Activated naive CD4-positive, alpha-beta T cell treated with anti-CD3 and anti-CD28 coated beads for 36 hours (primary cell): ENCODE measurements around the gene DYNC1I1. TPM values are rescaled to one million over a fixed set of nuclear protein-coding genes. Genes with fewer than 3 reads are reported as not detected.

Experiments used
- CTCF ChIA-PET: fragments of 350-600 bp; sonication (Branson Sonifier 250); formaldehyde crosslinking; loops from one replicate; lab custom pipeline; 2021; ENCODE audit warnings: antibody characterized with exemption; lab: Charles Lee
- DNase-seq: peaks from one replicate; pipeline ENCODE4 v3.0.0-alpha.2; 2020
- H3K27ac Mint-ChIP-seq: one replicate; pipeline ENCODE4 v1.8.0; 2021; ENCODE audit warnings: mild to moderate bottlenecking, mixed read lengths
- H3K27me3 Mint-ChIP-seq: one replicate; pipeline ENCODE4 v1.8.0; 2021; ENCODE audit warnings: low read depth, mixed read lengths
- H3K36me3 Mint-ChIP-seq: one replicate; pipeline ENCODE4 v1.8.0; 2021; ENCODE audit warnings: low read depth, mixed read lengths
- H3K4me1 Mint-ChIP-seq: one replicate; pipeline ENCODE4 v1.8.0; 2021; ENCODE audit warnings: low read depth, mixed read lengths
- H3K4me3 Mint-ChIP-seq: one replicate; pipeline ENCODE4 v1.8.0; 2021; ENCODE audit warnings: mild to moderate bottlenecking, moderate library complexity, mixed read lengths
- H3K9me3 Mint-ChIP-seq: one replicate; pipeline ENCODE4 v1.8.0; 2021; ENCODE audit warnings: mixed read lengths
- intact Hi-C: fragments of 100-400 bp; cut with micrococcal nuclease; formaldehyde crosslinking; loops from one replicate; pipeline ENCODE4 v1.15.1; 2023
- total RNA-seq, 2 experiments: library from RNA; stranded (reverse); gene quantifications; one replicate each; pipeline ENCODE4 v1.2.3, GENCODE V29; 2021

DYNC1I1 gene
- total RNA-seq, 2 experiments from 2014 or later, result not detected

DNA sequence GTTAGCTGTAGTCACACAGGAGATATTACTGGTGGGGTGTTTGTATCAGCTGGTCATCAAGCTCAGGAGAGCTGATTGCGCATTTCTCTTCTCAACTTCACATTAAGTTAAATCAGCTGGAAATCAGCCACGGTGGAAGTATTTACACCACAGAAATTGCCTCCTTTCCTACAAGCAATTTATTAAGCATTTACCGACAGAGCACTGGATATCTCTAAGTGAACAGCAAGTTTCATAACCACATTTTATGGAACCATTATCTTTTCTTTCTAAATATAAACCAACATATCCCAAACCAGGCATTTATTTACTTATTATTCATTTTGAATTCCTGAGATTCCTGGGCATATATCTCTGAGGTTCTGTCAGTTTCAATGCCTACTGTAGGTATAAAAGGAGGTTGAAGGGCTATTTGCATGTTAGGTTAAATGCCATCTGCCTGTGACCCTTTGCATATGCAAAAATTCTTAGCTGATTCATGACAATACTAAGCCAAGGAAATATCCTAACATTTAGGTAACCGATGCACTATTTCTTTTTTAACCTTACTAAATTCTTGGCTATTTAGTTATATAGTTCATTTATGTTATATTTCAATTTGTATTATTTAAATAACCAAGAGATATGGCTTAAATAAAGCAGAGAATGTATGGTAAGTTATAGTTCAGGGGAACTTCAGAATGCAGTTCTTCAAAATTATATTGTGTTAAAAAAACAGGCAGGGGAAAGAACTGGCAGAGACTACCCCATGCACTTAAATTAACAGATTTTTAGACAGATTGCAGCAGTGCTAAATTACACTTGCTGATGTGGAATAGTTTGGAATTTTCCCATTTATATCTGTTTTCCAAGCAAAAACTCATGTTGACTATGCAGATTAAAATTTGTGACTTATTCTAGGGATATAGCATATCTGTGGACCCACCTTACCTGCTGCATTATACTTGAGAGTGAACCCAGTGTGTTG lies 56.8 kb downstream of the DYNC1I1 start:
- CTCF ChIA-PET, result interaction anchor here (0.8 kb wide), 1 partner anchor 11 kb away, joined by 3 read pairs; no protein-coding TSS in a partner anchor
- Mint-ChIP-seq H3K36me3 (no peaks in the 10 kb centered on the region), H3K4me1 (no peaks in the 10 kb centered on the region), H3K27me3 (no peaks in the 10 kb centered on the region), H3K4me3 (no peak overlapping the region), H3K9me3 (no peaks in the 10 kb centered on the region), H3K27ac (no peak overlapping the region)
- no peak for DNase-seq
- intact Hi-C loops, result no loop called here

DNA sequence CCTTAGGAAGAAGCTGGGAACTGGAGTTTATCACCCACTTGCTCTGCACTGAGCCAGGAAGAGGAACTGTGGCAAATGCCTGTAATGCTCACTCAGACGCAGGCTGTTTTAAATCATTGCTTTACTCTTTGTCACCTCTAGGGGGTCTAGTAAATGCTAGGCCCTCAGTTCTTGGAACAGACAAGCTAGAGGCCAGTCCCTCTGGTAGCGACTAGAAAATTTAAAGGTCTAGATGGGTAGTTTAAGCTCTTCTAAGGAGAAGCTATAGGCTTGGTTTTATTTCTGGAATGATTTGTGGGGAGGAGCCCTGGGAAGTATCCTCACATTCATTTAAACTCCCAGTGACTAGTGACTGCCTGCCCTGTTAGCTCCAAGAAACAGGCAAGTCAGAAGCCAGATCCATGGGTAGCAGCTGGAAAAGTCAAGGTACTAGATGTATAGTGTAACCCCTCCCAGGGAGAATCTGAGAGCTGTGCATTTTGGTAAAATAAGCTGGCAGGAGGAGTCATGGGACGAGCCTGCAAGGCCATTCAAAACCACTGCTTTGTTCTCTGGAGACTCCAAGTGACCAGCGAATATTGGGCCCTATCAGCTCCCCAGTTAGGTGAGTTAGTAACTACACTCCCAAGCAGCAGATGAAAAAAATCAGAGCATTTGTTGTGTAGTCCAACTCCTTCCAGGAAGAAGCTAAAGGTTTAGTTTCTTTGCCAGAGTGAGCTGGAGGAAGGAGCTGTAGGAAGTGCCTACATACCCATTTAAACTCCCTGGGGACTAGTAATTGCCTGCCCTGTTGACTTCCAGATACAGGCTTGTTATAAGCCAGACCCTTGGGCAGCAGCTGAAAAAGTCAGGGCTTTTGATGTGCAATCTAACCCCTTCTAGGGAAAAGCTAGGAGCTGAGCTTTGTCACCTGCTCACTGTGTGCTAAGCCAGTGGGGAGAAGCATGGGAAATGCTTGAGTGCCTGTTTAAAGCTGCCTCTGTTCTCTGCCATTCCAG lies 68.9 kb downstream of the DYNC1I1 start:
- Mint-ChIP-seq H3K4me1 (no peaks in the 10 kb centered on the region), H3K9me3 (peaks cover 3% of the 10 kb centered on the region), H3K27ac (no peak overlapping the region), H3K27me3 (peaks cover 6% of the 10 kb centered on the region), H3K4me3 (no peak overlapping the region), H3K36me3 (no peaks in the 10 kb centered on the region)
- intact Hi-C loops, result no loop called here
- DNase-seq, result no peak
- CTCF ChIA-PET, result interaction anchor here (0.9 kb wide), 1 partner anchor 12 kb away, joined by 3 read pairs; no protein-coding TSS in a partner anchor

DNA sequence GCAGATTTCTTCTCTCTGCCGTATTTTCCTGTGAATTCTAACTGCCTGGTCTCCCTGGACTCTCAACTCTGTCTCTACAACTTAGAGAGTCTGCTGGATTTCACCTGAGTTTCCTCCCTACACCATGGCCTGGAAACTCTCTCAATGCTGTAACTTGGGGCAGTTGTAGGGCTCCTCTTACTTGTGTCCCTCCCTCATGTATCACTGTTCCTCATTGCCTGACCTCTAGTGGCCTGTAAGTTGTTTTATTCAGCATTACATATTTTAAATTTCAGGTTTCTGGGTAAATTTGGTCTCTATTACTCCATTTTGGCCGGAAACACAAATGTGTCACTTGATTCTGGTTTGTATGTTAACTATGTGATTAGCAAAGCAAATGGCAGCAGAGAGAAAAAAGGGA lies 70.9 kb downstream of the DYNC1I1 start:
- Mint-ChIP-seq H3K4me3 (no peak overlapping the region), H3K27ac (no peak overlapping the region), H3K36me3 (no peaks in the 10 kb centered on the region), H3K4me1 (no peaks in the 10 kb centered on the region), H3K9me3 (no peaks in the 10 kb centered on the region), H3K27me3 (peaks cover 7% of the 10 kb centered on the region)
- intact Hi-C loops, result no loop called here
- no peak for DNase-seq
- CTCF ChIA-PET, result no interaction called here

DNA sequence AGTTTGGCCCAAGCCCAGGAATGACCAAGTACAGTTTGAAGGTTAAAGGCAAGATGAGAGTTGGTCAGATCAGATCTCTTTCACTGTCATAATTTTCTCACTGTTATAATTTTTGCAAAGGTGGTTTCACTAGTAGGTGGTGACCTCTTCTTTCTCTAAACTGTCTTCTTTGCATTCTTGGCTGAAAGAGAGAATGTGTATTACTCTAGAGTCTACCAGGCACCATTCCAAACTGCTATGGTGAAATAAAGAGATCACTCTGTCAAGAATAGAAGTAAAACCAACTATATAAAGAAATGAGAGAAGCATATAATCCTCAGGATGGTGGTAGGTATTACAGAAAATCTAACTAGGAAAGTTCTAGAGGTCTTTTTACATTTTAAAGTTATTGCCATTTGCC lies 72.7 kb downstream of the DYNC1I1 start:
- no peaks in the 10 kb centered on the region for H3K36me3 Mint-ChIP-seq
- CTCF ChIA-PET, result no interaction called here
- H3K27ac Mint-ChIP-seq, result no peak overlapping the region
- H3K9me3 Mint-ChIP-seq, result no peaks in the 10 kb centered on the region
- no peak overlapping the region for H3K4me3 Mint-ChIP-seq
- no peak for DNase-seq
- intact Hi-C loops, result no loop called here
- H3K4me1 Mint-ChIP-seq, result no peaks in the 10 kb centered on the region
- H3K27me3 Mint-ChIP-seq, result peaks cover 12% of the 10 kb centered on the region

DNA sequence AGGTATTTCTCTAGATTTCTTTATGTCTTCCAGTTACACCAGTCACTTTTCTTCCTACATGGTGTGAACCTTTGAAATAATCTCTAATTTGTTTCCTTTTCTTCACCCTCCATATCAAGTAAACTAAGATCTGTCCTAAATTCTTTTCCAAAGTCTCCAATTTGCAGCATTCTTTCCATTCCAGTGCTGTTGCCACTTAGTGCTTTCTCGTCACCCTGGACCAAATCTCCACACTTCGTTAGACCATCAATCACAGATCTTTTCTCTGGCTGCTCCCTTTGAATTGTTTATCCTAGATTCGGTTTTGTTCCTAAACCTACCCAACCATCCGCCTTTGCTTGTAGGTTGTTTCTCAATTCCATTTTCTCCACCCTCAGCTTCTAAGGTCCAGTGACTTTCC lies 74.7 kb downstream of the DYNC1I1 start:
- intact Hi-C loops, result no loop called here
- peaks cover 12% of the 10 kb centered on the region for H3K27me3 Mint-ChIP-seq
- DNase-seq, result no peak
- no peaks in the 10 kb centered on the region for H3K9me3 Mint-ChIP-seq
- H3K36me3 Mint-ChIP-seq, result no peaks in the 10 kb centered on the region
- no peaks in the 10 kb centered on the region for H3K4me1 Mint-ChIP-seq
- CTCF ChIA-PET, result no interaction called here
- H3K4me3 Mint-ChIP-seq, result no peak overlapping the region
- H3K27ac Mint-ChIP-seq, result no peak overlapping the region

DNA sequence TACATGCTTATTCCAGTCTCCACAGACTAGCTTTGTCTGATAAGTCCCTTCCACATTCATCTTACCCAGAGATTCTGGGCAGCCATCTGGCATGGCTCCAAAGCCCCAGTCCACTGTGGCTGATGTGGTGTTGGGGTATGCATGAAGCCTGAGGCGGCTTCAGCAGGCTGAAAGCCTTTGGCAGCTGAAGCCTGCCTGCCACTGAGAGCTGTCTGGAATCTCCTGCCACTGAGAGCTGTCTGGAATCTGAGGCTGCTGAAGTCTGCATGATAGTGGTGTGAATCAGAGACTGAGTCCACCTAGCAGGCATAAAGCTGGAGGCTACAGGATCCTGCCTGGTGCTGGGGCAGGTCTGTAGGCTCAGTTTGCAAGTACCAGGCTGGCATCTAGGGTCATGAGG lies 87.1 kb downstream of the DYNC1I1 start:
- no peaks in the 10 kb centered on the region for H3K36me3 Mint-ChIP-seq
- intact Hi-C loops, result no loop called here
- H3K27me3 Mint-ChIP-seq, result peaks cover 11% of the 10 kb centered on the region
- H3K4me3 Mint-ChIP-seq, result no peak overlapping the region
- DNase-seq, result no peak
- H3K9me3 Mint-ChIP-seq, result peaks cover 7% of the 10 kb centered on the region
- no peak overlapping the region for H3K27ac Mint-ChIP-seq
- CTCF ChIA-PET, result no interaction called here
- H3K4me1 Mint-ChIP-seq, result no peaks in the 10 kb centered on the region

DNA sequence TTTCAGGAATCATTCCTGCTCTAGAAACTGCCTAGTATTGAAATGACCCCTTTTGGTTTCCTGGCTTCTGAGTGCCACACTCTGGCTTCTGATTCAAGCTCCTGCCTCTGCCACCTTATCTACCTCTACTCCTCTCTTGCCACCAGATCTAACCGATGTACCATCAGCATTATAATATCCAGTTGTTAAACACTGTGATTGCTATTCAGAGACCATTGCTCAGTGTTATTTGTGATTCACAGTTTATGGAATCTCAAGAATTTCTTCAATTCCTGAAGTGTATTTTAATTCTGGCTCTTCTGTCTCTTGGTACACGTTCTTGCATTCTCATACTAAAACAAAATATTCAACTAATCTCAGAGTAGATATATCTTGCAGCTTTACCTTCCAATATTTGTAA lies 88.7 kb downstream of the DYNC1I1 start:
- Mint-ChIP-seq H3K4me1 (no peaks in the 10 kb centered on the region), H3K4me3 (no peak overlapping the region), H3K36me3 (no peaks in the 10 kb centered on the region), H3K9me3 (peaks cover 7% of the 10 kb centered on the region), H3K27ac (no peak overlapping the region), H3K27me3 (peaks cover 11% of the 10 kb centered on the region)
- no peak for DNase-seq
- CTCF ChIA-PET, result no interaction called here
- intact Hi-C loops, result no loop called here

DNA sequence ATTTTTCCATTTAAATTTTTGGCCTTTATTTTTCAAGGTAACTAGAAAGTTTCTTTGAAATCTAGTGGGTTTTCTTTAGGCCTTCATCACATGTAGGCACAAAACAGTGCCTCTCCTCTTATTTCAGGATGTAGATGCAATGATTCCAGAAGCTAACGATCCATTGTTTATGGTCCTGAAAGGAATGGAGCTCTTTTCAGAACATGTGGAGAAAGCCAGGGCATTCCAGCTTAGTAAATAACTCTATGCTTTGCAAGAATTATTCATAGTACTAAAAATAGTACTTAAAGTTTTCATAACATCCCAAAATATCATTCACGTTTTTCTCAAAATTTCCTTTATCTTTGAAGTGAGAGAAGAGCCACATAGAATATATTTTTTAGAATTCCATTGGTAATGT lies 91.3 kb downstream of the DYNC1I1 start:
- Mint-ChIP-seq H3K27me3 (peaks cover 12% of the 10 kb centered on the region), H3K4me3 (no peak overlapping the region), H3K27ac (no peak overlapping the region), H3K9me3 (peaks cover 7% of the 10 kb centered on the region), H3K4me1 (no peaks in the 10 kb centered on the region), H3K36me3 (no peaks in the 10 kb centered on the region)
- intact Hi-C loops, result no loop called here
- DNase-seq, result no peak
- CTCF ChIA-PET, result no interaction called here

DNA sequence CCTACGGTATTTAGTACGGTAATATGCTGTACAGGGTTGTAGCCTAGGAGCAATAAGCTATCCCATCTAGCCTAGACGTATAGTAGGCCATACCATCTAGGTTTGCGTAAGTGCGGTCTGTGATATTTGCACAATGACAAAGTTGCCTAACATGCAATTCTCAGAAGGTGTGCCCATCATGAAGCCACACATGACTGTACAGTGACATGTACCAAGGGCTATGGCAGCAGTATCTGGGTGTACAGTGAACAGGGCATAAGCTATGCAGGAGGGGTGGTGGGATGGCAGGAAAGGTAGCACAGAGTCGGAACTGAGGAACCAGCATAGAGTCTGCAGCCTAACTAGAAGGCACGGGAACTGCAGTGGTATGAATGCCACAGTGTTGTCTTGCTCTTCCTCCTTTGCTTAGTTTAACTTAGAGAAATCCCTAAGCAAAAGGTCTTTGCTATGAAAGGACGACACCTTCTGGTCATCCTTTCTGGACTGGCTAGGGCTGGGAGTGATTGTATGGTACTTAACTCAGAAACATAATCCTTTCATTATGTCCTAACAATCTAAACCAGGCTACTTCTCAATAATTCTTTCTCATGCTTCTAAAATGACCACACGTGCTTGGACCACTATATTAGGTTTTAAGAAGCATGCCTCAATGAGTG lies 93.5 kb downstream of the DYNC1I1 start:
- CTCF ChIA-PET, result interaction anchor here (0.6 kb wide), 1 partner anchor 51 kb away, joined by 3 read pairs; no protein-coding TSS in a partner anchor
- no peaks in the 10 kb centered on the region for H3K9me3 Mint-ChIP-seq

DNA sequence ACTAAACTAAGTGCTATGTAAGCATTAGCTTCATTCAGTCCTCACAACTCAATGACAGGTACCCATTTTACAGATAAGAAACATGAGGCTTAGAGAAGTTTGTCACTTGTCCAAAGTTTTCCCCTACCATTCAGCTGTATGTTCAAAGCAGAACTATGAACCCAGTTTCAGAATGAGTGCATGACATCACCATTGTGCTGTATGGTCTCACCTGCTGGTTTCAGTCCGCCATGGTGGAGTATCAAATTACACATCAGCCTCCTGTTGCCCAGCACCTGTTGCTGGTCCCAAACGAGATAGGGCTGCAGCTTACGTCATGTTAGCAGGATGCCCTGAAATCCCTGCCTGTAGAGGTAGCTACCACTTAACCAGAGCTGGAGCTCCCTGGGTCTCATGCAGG lies 95.0 kb downstream of the DYNC1I1 start:
- H3K4me1 Mint-ChIP-seq, result no peaks in the 10 kb centered on the region
- peaks cover 8% of the 10 kb centered on the region for H3K27me3 Mint-ChIP-seq
- no peak overlapping the region for H3K4me3 Mint-ChIP-seq
- H3K9me3 Mint-ChIP-seq, result no peaks in the 10 kb centered on the region
- CTCF ChIA-PET, result no interaction called here
- intact Hi-C loops, result no loop called here
- H3K36me3 Mint-ChIP-seq, result no peaks in the 10 kb centered on the region
- DNase-seq, result no peak
- no peak overlapping the region for H3K27ac Mint-ChIP-seq

More for the DNA sequence above, 93.5 kb downstream of the DYNC1I1 start:
- Mint-ChIP-seq H3K27me3 (peaks cover 9% of the 10 kb centered on the region), H3K4me3 (no peak overlapping the region), H3K36me3 (no peaks in the 10 kb centered on the region), H3K4me1 (no peaks in the 10 kb centered on the region), H3K27ac (no peak overlapping the region)
- DNase-seq, result no peak
- intact Hi-C loops, result no loop called here

DNA sequence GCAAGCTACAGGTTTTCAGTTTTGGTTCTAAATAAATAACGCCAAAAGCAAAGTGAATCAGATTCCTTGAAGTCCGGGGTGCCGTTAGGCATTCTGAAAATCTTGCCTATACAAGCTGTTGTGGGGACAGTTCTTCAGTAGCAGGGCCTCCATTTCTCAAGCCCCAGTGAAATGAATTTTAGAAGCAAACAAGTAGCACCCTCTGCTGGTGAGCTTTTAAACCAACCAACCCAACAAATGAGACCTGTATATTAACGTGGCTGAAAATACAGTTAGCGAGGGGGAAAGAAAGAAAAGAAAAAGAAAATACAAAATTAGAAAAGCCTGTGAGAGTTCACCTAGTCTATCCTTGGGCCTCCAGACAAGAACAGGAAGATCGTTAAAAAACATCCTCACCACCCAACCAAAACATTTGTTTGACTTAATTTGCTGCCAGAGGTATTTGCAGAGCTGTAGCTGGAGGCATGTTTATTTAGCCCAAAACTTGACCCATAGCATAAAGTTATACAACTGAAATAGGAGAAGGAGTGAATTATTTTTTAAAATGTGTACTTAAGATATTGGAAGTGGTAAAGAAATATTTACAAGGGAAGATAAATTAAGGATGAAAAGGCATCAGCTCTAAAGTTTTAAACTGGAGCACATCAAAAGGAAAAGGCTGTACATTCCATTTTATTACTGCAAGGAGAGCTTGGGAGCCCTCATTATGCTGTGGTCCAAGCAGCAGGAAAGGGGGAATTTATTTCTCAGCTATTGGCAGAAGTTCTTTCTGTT lies 98.9 kb downstream of the DYNC1I1 start:
- Mint-ChIP-seq H3K36me3 (no peaks in the 10 kb centered on the region), H3K27me3 (peaks cover 5% of the 10 kb centered on the region), H3K9me3 (no peaks in the 10 kb centered on the region), H3K27ac (no peak overlapping the region), H3K4me1 (no peaks in the 10 kb centered on the region), H3K4me3 (no peak overlapping the region)
- CTCF ChIA-PET, result interaction anchor here (0.9 to 1.3 kb wide), 3 partner anchors 360 to 394 kb away, joined by 3 to 4 read pairs (median 3); no protein-coding TSS in a partner anchor
- DNase-seq, result peak; percentile 23
- intact Hi-C loops, result loop anchor here (1.0 to 2.0 kb wide), 3 partner anchors 148 to 360 kb away; no protein-coding TSS in a partner anchor
